GM21737 (cell line): ENCODE results near the gene SPSB3.

Experiments
- ATAC-seq: cut with Tn5 transposase; IDR thresholded peaks from one replicate; pipeline ENCODE4 v1.9.1; 2021; ENCODE audit warnings: mild to moderate bottlenecking, moderate library complexity; ENCODE audit not compliant: unreplicated experiment

Gene SPSB3

DNA sequence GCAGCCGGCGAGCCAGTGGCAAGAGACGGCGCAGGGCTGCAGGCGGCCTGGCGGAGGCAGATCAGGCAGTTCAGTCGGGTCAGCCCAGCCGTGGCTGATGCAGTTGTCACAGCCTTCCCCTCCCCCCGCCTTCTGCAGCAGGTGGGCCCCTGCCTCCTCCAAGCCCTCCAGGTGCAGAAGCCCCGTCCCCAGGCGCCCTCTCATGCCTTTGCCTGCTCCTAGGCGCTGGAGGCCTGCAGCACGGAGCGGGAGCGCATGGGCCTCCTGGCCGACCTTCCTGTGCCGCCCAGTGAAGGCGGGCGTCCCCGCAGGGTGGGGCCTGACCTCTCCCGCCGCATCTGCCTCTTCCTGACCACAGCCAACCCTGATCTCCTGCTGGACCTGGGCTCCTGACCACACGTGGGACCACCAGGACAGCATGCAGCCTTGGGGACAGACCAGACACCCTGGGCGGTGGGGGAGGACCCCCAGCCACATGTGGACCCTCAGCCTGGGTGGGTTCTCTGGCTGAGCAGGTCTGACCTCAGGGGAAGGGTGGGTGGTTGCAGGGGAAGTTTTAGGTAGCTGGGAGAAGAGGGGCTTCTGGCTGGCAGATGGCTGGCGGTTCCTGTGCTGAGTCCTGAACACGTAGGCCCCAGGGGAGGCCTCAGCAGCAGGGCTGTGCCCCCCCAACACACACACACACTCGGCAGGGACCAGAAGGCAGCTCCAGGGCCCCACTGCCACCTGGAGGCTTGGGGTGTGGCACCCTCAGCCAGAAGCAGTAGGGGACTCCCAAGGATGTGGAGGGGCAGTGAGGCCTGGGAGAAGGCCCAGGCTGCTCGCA, 6.3 kb downstream of the SPSB3 start:
- ATAC-seq, result no peak

- no peak for ATAC-seq
Observed at GRCh38 chr16:1775006-1775845, 7.1 kb downstream of the SPSB3 start.

DNA sequence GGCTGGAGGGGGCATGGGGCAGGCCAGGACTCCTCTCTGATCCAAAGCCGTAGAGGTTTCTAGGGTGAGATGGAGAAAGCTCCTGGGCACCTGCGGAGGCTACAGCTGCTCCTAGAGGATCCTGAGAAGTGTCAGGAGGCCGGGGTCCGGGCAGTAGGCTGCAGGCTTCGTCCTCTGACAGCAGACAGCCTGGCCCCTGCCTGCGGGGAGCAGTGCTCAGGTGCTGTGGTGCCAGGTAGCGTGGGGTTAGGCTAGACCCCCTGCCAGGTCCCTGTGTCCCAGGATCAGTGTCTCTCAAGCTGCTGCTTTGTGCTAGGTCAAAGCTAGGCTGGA, 8.0 kb downstream of the SPSB3 start:
- ATAC-seq, result no peak

DNA sequence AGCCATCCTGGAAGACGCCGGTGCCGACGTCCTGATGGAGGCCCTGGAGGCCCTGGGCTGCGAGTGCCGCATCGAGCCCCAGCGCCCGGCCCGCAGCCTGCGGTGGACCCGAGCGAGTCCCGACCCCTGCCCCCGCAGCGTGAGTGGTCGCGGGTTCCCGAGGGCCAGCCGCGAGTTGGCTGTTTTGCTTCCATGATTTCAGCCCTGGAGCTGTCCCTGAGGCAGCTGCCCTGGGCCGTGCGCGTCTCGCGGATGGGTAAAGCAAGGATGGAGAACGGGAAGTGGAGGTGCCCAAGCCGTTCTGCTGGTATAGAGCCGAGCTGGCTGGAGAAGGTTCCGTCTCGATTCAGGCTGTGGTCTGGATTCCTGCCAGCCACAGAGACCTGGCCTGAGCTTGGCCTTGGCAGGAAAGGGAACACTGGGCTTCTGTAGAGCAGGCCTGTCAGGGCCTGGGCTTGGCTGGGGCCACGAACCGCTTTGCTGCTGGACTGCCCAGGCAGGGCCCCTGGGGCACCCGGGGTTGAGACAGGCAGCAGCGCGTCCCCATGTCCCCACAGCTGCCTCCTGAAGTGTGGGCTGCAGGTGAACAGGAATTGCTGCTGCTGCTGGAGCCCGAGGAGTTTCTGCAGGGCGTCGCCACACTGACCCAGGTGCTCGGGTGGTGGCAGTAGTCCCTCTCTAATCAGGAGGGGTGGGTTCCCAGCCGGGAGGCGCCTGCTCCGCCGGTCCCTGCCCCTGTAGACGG, 8.5 kb downstream of the SPSB3 start:
- peak; percentile 1 for ATAC-seq

DNA sequence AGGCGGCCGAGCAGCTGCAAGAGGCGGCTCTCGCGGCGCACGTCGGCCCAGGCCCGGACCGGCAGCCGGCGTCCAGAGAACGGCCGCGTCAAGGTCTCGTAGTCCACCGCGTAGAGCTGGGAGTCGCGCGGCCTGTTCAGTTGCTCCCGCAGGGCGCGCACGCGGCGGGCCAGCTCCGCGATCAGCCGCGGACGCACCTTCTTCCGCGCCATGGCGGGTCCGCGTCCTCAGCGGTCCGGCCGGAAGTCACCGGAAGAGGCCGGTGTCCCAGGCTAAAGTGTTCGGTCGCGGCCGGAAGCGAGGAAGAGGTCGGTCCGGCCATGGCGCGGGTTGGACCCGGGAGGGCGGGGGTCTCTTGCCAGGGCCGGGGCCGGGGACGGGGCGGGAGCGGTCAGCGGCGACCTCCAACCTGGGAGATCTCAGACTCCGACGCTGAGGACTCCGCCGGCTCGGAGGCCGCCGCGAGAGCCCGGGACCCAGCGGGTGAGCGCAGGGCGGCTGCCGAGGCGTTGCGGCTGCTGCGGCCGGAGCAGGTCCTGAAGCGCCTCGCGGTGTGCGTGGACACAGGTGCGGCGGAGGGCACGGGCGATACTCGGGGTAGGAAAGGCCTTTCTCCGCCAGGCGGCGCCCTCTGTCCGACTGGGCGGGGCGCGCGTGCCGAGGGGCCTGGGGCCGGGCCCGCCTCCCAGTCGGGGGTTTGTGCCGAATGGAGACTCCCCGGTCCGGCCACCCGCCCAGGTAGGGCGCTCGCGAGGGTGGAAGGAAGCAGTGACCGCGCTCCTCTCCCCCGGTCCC, 9.3 kb downstream of the SPSB3 start, which contains the start of gene MRPS34:
Gene MRPS34, minus strand, starts transcription at position 227 of the 795 bp plus-strand sequence. Its CDS starts 15 bp downstream, at position 212.
- peak; percentile 36 for ATAC-seq

DNA sequence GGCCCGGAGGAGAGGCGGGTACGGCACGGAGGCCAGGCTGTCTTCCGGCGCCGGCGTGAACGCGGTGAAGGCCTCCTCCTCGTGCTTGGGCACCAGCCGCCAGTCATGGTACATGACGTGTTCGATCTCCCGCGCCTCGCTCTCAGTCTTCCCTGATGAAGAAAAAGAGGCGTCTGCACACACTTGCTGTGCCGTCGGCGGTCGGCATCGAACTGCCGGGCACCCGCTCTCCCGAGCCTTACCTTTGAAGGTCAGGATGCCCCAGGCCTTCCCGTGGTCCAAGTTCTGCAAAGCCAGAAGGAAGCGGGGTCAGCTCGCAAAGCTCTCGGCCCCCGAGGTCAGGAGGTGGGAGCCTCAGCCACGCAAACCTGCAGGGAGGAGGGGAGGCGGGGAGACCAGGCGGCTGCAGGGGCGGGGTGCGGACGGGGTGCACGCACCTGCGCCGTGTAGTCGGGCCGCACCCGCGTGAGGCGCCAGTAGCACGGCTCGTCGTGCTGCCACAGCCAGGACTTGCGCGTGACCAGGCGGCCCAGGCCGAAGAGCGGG, 9.9 kb downstream of the SPSB3 start, which contains the start of gene EME2:
Gene EME2, plus strand, starts transcription at position 449 of the 546 bp plus-strand sequence. CDS start 418 bp downstream, outside the sequence.
- ATAC-seq, result peak; percentile 8

DNA sequence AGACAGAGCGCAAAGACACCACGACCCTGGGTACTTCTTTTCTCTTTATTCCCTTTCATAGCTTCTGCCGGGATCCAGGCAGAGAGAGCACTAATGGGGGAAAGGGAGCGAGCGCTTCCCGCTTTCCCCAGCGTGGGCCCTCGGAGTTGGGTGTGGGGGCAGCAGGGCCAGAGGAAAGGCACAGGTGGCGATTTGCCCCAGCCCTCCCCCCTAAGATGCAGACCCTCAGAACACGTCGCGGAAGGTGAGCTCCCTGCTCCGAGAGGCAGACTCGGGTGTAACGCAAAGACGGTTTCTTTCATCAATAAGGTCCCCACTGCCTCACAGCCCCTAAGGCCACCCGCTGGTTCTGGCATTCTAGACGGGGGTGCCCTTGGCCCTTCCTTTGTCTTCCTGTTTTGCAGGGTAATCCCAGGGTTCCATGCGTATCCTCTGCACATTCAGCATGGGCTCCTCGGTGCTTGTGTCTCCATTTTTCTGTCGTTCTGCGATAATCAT, 10.5 kb downstream of the SPSB3 start:
- ATAC-seq, result no peak

DNA sequence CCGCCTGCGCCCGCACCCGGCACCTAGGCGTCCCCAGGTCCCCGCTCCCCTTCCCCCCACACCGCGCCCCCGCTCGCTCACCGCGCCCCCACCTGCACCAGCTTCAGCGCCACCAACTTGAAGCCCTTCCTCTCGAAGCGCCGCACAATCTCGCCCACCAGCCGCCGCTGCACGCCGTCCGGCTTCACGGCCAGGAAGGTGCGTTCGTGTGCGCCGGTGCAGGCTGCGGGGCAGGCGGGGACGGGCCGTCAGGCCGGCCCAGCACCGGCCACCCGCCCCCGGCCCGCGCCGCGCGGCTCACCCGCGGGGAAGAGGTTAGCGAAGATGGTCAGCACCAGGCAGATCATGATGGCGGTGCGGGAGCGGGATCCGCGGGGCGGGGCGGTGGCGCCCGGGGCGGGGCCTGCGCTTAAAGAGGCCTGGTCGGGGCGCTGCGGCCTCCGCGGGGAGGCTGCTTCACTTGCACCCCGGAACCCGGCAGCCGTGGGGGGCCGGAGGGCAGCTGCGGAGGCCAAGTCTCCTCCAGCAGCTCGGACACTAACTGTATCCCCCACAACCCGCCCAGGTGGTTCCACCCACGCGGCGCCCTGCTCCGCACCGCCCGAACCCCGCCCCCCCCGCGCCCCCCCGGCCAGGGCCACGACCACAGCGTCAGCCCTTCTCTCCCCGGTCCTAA, 11.0 kb downstream of the SPSB3 start, which contains the start of gene NME3:
Gene NME3, minus strand, starts transcription at position 356 of the 676 bp plus-strand sequence. Its CDS starts 9 bp downstream, at position 347.
- ATAC-seq, result no peak

GRCh38 chr16:1770328-1771187, 11.8 kb downstream of the SPSB3 start:
- ATAC-seq, result no peak

DNA sequence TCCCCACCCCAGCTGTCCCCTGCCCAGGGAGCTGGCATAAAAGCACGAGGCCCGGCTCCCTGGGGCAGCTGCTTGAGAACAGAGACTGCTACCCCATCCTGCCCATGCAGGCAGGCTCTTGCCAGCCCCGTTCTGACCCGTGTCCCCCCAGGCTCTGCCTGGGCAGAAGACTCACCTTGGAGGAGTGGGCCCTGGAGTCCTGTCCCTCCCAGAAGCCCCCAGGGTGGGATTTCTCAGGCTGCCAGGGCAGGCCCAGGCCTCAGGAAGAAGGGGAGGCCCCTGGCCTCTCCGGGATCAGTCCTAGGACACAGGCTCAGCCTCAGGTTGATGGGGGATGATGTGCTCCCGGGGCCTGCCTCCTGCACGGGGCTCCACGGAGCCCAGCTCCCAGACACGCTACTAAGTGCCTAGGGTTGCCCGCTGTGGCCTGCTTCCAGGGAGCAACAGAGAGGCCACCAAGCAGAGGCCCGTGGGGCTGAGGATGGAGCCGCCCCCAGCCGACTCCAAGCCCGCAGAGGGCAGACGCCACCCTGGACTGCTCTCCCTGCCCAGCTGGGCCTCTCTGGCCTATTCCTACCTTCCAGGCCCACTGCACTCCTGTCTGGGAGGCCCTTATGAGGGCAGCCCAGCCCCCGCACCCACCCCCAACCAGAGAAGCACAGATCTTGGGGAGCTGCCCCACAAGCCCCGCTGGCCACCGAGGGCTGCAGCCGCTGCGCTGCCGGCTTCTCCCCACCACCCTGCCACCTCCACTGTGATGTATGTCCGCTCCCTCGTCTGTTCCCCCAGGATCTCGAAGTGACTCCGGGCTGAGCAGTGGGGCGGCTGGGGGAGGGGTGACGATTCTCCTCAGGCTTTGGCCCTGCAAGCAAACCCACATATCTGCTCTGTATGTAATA, 12.7 kb downstream of the SPSB3 start:
- no peak for ATAC-seq

- no peak for ATAC-seq
Observed at GRCh38 chr16:1768767-1769401, 13.5 kb downstream of the SPSB3 start.

GRCh38 chr16:1768061-1768766, 14.2 kb downstream of the SPSB3 start:
- no peak for ATAC-seq

- ATAC-seq, result no peak
Observed at GRCh38 chr16:1767116-1767994, 15.0 kb downstream of the SPSB3 start.

DNA sequence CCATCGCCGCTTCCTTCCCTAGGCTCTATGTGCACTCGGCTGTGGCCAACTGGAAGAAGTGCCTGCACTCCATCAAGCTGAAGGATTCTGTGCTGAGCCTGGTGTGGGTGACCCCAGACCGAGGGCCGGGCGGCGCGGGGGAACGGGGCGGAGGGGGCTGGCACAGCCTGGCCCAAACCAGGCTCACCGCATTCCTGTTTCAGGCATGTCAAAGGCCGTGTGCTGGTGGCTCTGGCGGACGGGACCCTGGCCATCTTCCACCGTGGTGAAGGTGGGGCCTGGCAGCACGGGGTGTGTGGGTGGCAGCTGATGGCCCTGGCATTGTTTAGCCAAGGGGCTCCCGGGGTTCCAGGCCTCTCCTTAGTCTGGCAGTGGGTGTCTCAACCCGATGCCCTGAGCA, 15.7 kb downstream of the SPSB3 start:
- no peak for ATAC-seq

DNA sequence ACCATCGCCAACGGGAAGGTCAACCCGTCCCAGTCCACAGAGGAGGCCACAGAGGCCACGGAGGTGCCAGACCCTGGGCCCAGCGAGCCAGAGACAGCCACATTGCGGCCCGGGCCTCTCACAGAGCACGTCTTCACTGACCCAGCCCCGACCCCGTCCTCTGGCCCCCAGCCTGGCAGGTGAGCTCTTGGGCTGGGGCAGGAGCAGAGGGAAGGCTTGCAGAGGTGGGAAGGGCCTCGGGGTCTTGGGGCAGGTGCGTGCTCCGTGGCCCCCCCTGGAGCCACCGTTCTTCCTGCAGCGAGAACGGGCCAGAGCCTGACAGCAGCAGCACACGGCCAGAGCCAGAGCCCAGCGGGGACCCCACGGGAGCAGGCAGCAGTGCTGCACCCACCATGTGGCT, 16.1 kb downstream of the SPSB3 start:
- no peak for ATAC-seq
